Left lung (tissue), 10 donors: ENCODE measurements around the gene APLP2. TPM values are rescaled to one million over a fixed set of nuclear protein-coding genes. Genes with fewer than 3 reads are reported as not detected.

ENCODE experiments used
- ATAC-seq: fragments of 200-7000 bp; cut with Tn5 transposase; one replicate; pipeline ENCODE4 v1.9.1; 2020; ENCODE audit warnings: moderate library complexity
- DNase-seq, 4 donors: peaks; one replicate each; pipeline ENCODE4 v3.0.0-alpha.2; 2013 to 2020
- H3K27ac ChIP-seq, 2 donors: fragments of 200-600 bp; sonication (generic) in 1 of 2; one replicate each; pipeline versions ENCODE4 v1.5.0 to v1.8.0; 2020 to 2021
- H3K27me3 ChIP-seq, 2 donors: fragments of 200-600 bp; sonication (generic) in 1 of 2; one replicate each; pipeline versions ENCODE4 v1.5.0 to v1.8.0; 2020 to 2021
- H3K36me3 ChIP-seq, 2 donors: fragments of 200-600 bp; sonication (generic) in 1 of 2; one replicate each; pipeline versions ENCODE4 v1.5.0 to v1.8.0; 2020 to 2021
- H3K4me1 ChIP-seq, 2 donors: fragments of 200-600 bp; one replicate each; pipeline ENCODE4 v1.8.0; 2021
- H3K4me3 ChIP-seq, 2 donors: fragments of 200-600 bp; sonication (generic) in 1 of 2; one replicate each; pipeline versions ENCODE4 v1.5.0 to v1.8.0; 2020 to 2021; ENCODE audit warnings: mild to moderate bottlenecking in 1 of 2
- H3K9me3 ChIP-seq, 2 donors: fragments of 200-600 bp; sonication (generic) in 1 of 2; one replicate each; pipeline versions ENCODE4 v1.5.0 to v1.8.0; 2020 to 2021
- CTCF ChIP-seq, 2 donors: fragments of 200-600 bp; sonication (generic) in 1 of 2; IDR thresholded peaks; one replicate each; pipeline versions ENCODE4 v1.5.0 to v1.8.0; 2021; ENCODE audit warnings: antibody characterized with exemption in 2 of 2
- intact Hi-C, 2 donors: fragments of 100-400 bp; cut with DNase I; formaldehyde crosslinking; loops; one replicate each; pipeline versions ENCODE4 v1.11.2 to v1.14.2; 2022
- polyA plus RNA-seq, 6 donors: library from polyadenylated mRNA; unstranded; fragments of 120-200 nt; gene quantifications; one replicate each; pipeline ENCODE4 v1.2.1, GENCODE V29; 2013; ENCODE audit not compliant: insufficient read length in 6 of 6
- total RNA-seq, 2 donors: library from RNA; stranded (reverse); fragmentation: NEBNext Ultra II Directional; extraction: Animal tissue kit (Norgen Biotek cat#: 25700); gene quantifications; one replicate each; pipeline ENCODE4 v1.2.1, GENCODE V29; 2021
- donor health status: DM: no; HTN: yes; CAD: no.
- donor health status: DM: no; HTN: no; CAD: no.

Gene APLP2
- total and polyA plus RNA-seq, 8 donors: 405 to 646 (median 486) TPM

DNA sequence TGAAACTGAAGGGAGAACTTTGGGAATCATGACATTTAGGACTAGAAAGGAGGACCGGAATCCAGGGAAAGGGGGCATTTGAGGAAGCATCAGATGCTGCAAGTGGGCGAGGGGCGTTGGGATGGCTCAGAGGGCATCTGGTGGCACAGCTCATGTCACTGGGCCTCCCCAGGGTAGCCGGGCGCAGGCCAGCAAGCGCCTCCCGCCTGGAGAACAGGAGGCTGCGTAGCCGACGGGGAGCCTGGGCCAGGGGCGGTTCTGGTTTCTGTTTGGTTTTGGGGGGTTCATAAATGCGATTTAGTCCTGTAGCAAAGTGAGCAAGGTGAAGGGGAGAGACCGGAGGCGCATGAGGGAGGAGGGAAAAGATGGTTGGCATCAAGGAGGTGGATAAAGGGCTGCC lies 89.4 kb downstream of the APLP2 start:
- DNase-seq (no peak), ATAC-seq (no peak)
- Histone ChIP-seq H3K4me1 (peaks cover 17 to 66% of the 10 kb centered on the region in 2 donors), H3K4me3 (peak overlapping the region; percentile 8 to 60), H3K9me3 (no peaks in the 10 kb centered on the region), H3K36me3 (no peaks in the 10 kb centered on the region), H3K27me3 (peaks cover 5 to 53% of the 10 kb centered on the region in 2 donors), H3K27ac (no peak overlapping the region)
- intact Hi-C loops: no loop called here
- TF ChIP-seq CTCF (IDR thresholded peaks at IDR 0.05): no peak

- Histone ChIP-seq H3K4me3 (peak within 1 kb of the TSS; percentile 43 to 60), H3K4me1 (peaks cover 19 to 66% of the 10 kb centered on the region in 2 donors), H3K27me3 (peaks cover 5 to 53% of the 10 kb centered on the region in 2 donors), H3K27ac (peak within 1 kb of the TSS; percentile 59 to 75), H3K9me3 (no peaks in the 10 kb centered on the region), H3K36me3 (no peaks in the 10 kb centered on the region)
- DNase-seq (peak in 2 of 4 donors; percentile 82 to 93), ATAC-seq (peak; percentile 86)
- no peak for TF ChIP-seq CTCF (IDR thresholded peaks at IDR 0.05)
- intact Hi-C loops: no loop called here
These were observed 90.2 kb downstream of the APLP2 start, which contains the start of gene ST14 for GRCh38 chr11:130159657-130160497. Gene ST14, plus strand, starts transcription at chr11:130159782. Its CDS starts 198 bp downstream, at chr11:130159980.

GRCh38 chr11:130160498-130161155 lies 90.9 kb downstream of the APLP2 start:
- DNase-seq (no peak), ATAC-seq (peak; percentile 7)
- no peak for TF ChIP-seq CTCF (IDR thresholded peaks at IDR 0.05)
- H3K27me3 ChIP-seq: peaks cover 5 to 53% of the 10 kb centered on the region in 2 donors
- H3K36me3 ChIP-seq: no peaks in the 10 kb centered on the region
- H3K4me3 ChIP-seq: peak overlapping the region; percentile 43 to 60
- H3K4me1 ChIP-seq: peaks cover 19 to 69% of the 10 kb centered on the region in 2 donors
- H3K27ac ChIP-seq: peak overlapping the region in 1 of 2 donors; percentile 75
- intact Hi-C loops: no loop called here
- no peaks in the 10 kb centered on the region for H3K9me3 ChIP-seq

- no peak for TF ChIP-seq CTCF (IDR thresholded peaks at IDR 0.05)
- ATAC-seq: no peak
- Histone ChIP-seq H3K9me3 (no peaks in the 10 kb centered on the region), H3K36me3 (no peaks in the 10 kb centered on the region), H3K27ac (no peak overlapping the region), H3K4me1 (peaks cover 19 to 74% of the 10 kb centered on the region in 2 donors), H3K4me3 (peak overlapping the region in 1 of 2 donors; percentile 60), H3K27me3 (peaks cover 5 to 53% of the 10 kb centered on the region in 2 donors)
- intact Hi-C loops: no loop called here
- DNase-seq: no peak
These were observed 91.9 kb downstream of the APLP2 start for GRCh38 chr11:130161441-130162145.
